Fibroblast of villous mesenchyme (primary cell): ENCODE data around the gene TBX2. TPM values are rescaled to one million over a fixed set of nuclear protein-coding genes. Genes with fewer than 3 reads are reported as not detected.

ENCODE experiments used
- DNase-seq: peaks from one replicate; pipeline ENCODE4 v3.0.0-alpha.2; 2010; ENCODE audit warnings: low read depth
- H3K4me3 ChIP-seq: 2 replicates; pipeline ENCODE4 v1.5.1; 2011; ENCODE audit warnings: low read depth, mild to moderate bottlenecking, low read length
- CTCF ChIP-seq: IDR thresholded peaks from 2 replicates; pipeline ENCODE4 v1.5.1; 2012; ENCODE audit warnings: low read depth, mild to moderate bottlenecking, low read length; ENCODE audit not compliant: insufficient read depth
- total RNA-seq: library from RNA; depleted of rRNA; stranded (reverse); fragments of >200 nt; gene quantifications from 2 replicates; pipeline ENCODE4 v1.2.3, GENCODE V29; 2012

Gene TBX2
- total RNA-seq, 1 donor = 12.5 TPM

- H3K4me3 ChIP-seq = peak overlapping the region; percentile 74
- no peak for DNase-seq
- TF ChIP-seq CTCF = no peak
These were observed 917 bp upstream of the TBX2 start for GRCh38 chr17:61398721-61399130.

GRCh38 chr17:61400066-61400716 is 548 bp downstream of the TBX2 start:
- TF ChIP-seq CTCF = no peak
- DNase-seq = peak; percentile 39
- peak overlapping the region; percentile 74 for H3K4me3 ChIP-seq

- no peak for TF ChIP-seq CTCF
- DNase-seq = peak; percentile 58
These were observed 1.2 kb downstream of the TBX2 start for GRCh38 chr17:61400717-61401388.

GRCh38 chr17:61401389-61402072 is 1.9 kb downstream of the TBX2 start:
- peak overlapping the region; percentile 74 for H3K4me3 ChIP-seq
- DNase-seq = peak; percentile 55
- TF ChIP-seq CTCF = no peak

More at GRCh38 chr17:61400717-61401388, 1.2 kb downstream of the TBX2 start:
- peak overlapping the region; percentile 74 for H3K4me3 ChIP-seq

- no peak for TF ChIP-seq CTCF
- H3K4me3 ChIP-seq = peak overlapping the region; percentile 74
- no peak for DNase-seq
These were observed 2.5 kb downstream of the TBX2 start for GRCh38 chr17:61402073-61402541.

GRCh38 chr17:61402978-61403800 is 3.5 kb downstream of the TBX2 start:
- peak overlapping the region; percentile 74 for H3K4me3 ChIP-seq
- no peak for TF ChIP-seq CTCF
- DNase-seq = peak; percentile 63
